ENCODE results near the gene HMOX1. TPM values are rescaled to one million over a fixed set of nuclear protein-coding genes. Genes with fewer than 3 reads are reported as not detected.
"Not testable (repeated sequence)": the region's sequence is repeated elsewhere in the genome, so short reads cannot be mapped to it uniquely, and the experiment has no call there.

HMOX1 gene
- total RNA-seq, 5 donors from 2014 or later (not counting 1 experiment from before 2014, with no cell fraction given) = 0.40 to 2.4 (median 1.0) TPM

GRCh38 chr22:35393116-35394010 is 12.5 kb downstream of the HMOX1 start:
- ATAC-seq (replicated peaks in 1 of 4) (no peak), DNase-seq (no peak)
- no peak overlapping the region for H3K27ac Mint-ChIP-seq
- H3K27me3 ChIP-seq (replicated peaks in 1 of 2; ENCODE audit: control insufficient read depth in 2 of 2, extremely low read depth in 1 of 2, insufficient read depth in 2 of 2, low read length in 1 of 2) = peaks cover 0 to 9% of the 10 kb centered on the region in 2 experiments
- no peaks in the 10 kb centered on the region for H3K4me1 ChIP-seq (ENCODE audit: control insufficient read depth in 1 of 2, extremely low read depth in 1 of 2, insufficient read depth in 2 of 2, low read length in 2 of 2)
- H3K4me1 Mint-ChIP-seq = peaks cover 0 to 3% (median 0%) of the 10 kb centered on the region in 3 donors
- H3K27ac ChIP-seq (ENCODE audit: low read length) = no peak overlapping the region
- H3K27me3 Mint-ChIP-seq = peaks cover 6 to 13% of the 10 kb centered on the region in 2 donors
- H3K36me3 Mint-ChIP-seq = no peaks in the 10 kb centered on the region
- H3K36me3 ChIP-seq (ENCODE audit: control insufficient read depth in 2 of 2, extremely low read depth in 1 of 2, insufficient read depth in 1 of 2, low read length in 1 of 2) = no peaks in the 10 kb centered on the region
- no peaks in the 10 kb centered on the region for H3K9me3 ChIP-seq
- no peaks in the 10 kb centered on the region for H3K9me3 Mint-ChIP-seq
- ChIA-PET POLR2A (no interaction called here), CTCF (no interaction called here)
- H3K4me3 Mint-ChIP-seq = no peak overlapping the region
- no peak overlapping the region for H3K4me3 ChIP-seq (ENCODE audit: control insufficient read depth in 1 of 2, extremely low read depth in 1 of 2, low read length in 1 of 2)
- WGBS (ENCODE audit: insufficient coverage) = 91% methylated on average over 12 of the region's 16 CpGs

DNA sequence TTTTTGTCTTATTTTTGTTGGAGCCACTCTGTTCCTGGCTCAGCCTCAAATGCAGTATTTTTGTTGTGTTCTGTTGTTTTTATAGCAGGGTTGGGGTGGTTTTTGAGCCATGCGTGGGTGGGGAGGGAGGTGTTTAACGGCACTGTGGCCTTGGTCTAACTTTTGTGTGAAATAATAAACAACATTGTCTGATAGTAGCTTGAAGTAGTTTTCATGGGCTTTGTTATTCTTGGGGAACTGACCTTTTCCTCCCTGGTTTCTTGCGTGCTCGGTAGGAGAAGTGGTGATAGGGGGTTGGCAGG is 13.1 kb downstream of the HMOX1 start:
- Mint-ChIP-seq H3K4me1 (peaks cover 0 to 5% (median 0%) of the 10 kb centered on the region in 3 donors), H3K27me3 (peaks cover 6 to 13% of the 10 kb centered on the region in 2 donors), H3K9me3 (no peaks in the 10 kb centered on the region), H3K4me3 (no peak overlapping the region), H3K27ac (no peak overlapping the region), H3K36me3 (no peaks in the 10 kb centered on the region)
- Histone ChIP-seq H3K27ac (ENCODE audit: low read length) (no peak overlapping the region), H3K4me1 (ENCODE audit: control insufficient read depth in 1 of 2, extremely low read depth in 1 of 2, insufficient read depth in 2 of 2, low read length in 2 of 2) (peaks cover 0 to 2% of the 10 kb centered on the region in 2 experiments), H3K9me3 (no peaks in the 10 kb centered on the region), H3K4me3 (ENCODE audit: control insufficient read depth in 1 of 2, extremely low read depth in 1 of 2, low read length in 1 of 2) (no peak overlapping the region), H3K27me3 (replicated peaks in 1 of 2; ENCODE audit: control insufficient read depth in 2 of 2, extremely low read depth in 1 of 2, insufficient read depth in 2 of 2, low read length in 1 of 2) (peaks cover 0 to 9% of the 10 kb centered on the region in 2 experiments), H3K36me3 (ENCODE audit: control insufficient read depth in 2 of 2, extremely low read depth in 1 of 2, insufficient read depth in 1 of 2, low read length in 1 of 2) (no peaks in the 10 kb centered on the region)
- CTCF ChIA-PET = no interaction called here
- 24% methylated on average over 2 of the region's 4 CpGs for WGBS (ENCODE audit: insufficient coverage)
- POLR2A ChIA-PET = no interaction called here
- ATAC-seq (replicated peaks in 1 of 4) (no peak), DNase-seq (no peak)

DNA sequence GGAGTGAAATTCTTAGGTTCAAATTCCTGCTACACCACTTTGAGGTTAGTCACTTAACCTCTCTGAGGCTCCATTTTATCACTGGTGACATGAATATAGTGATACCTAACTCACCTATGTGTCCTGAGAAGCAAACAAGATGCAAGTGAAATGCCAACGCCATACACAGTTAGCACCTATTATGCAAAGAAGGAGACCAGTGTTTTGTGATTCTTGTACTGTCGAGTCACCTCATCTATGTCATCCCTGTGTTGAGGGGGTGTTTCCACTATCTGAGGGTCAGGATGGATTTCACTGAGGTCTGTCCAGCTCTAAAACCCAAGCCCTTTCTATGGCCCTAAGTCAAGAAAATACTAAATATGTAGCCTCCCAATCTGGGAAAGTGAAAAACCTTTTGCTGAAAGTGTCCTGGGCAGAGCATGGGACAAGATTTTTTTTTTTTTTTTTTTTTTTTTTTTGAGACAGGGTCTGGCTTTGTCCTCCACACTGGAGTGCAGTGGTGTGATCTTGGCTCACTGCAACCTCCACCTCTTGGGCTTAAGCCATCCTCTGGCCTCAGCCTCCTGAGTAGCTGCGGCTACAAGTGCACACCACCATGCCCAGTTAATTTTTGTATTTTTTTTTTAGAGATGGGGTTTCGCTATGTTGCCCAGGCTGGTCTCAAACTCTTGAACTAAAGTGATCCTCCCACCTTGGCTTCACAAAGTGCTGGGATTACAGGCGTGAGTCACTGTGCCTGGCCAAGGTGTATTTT is 14.1 kb downstream of the HMOX1 start:
- Mint-ChIP-seq H3K4me3 (no peak overlapping the region), H3K27ac (no peak overlapping the region), H3K9me3 (no peaks in the 10 kb centered on the region), H3K36me3 (peaks cover 2% of the 10 kb centered on the region), H3K4me1 (peaks cover 5 to 12% (median 6%) of the 10 kb centered on the region in 3 donors), H3K27me3 (peaks cover 0 to 5% of the 10 kb centered on the region in 2 donors)
- CTCF ChIA-PET = interaction anchor here (0.6 to 0.7 kb wide), 2 partner anchors 360 to 785 kb away, joined by 3 read pairs; no protein-coding TSS in a partner anchor
- no peak overlapping the region for H3K4me3 ChIP-seq (ENCODE audit: control insufficient read depth in 1 of 2, extremely low read depth in 1 of 2, low read length in 1 of 2)
- no CpG with 5 or more reads among the region's 5 CpGs for WGBS (ENCODE audit: insufficient coverage)
- peaks cover 0 to 3% of the 10 kb centered on the region in 2 experiments for H3K27me3 ChIP-seq (replicated peaks in 1 of 2; ENCODE audit: control insufficient read depth in 2 of 2, extremely low read depth in 1 of 2, insufficient read depth in 2 of 2, low read length in 1 of 2)
- H3K36me3 ChIP-seq (ENCODE audit: control insufficient read depth in 2 of 2, extremely low read depth in 1 of 2, insufficient read depth in 1 of 2, low read length in 1 of 2) = no peaks in the 10 kb centered on the region
- DNase-seq (no peak), ATAC-seq (replicated peaks in 1 of 4) (no peak)
- peaks cover 0 to 9% of the 10 kb centered on the region in 2 experiments for H3K4me1 ChIP-seq (ENCODE audit: control insufficient read depth in 1 of 2, extremely low read depth in 1 of 2, insufficient read depth in 2 of 2, low read length in 2 of 2)
- no peaks in the 10 kb centered on the region for H3K9me3 ChIP-seq
- POLR2A ChIA-PET = no interaction called here
- no peak overlapping the region for H3K27ac ChIP-seq (ENCODE audit: low read length)

GRCh38 chr22:35396622-35397021 is 15.7 kb downstream of the HMOX1 start:
- WGBS (ENCODE audit: insufficient coverage) = 87% methylated on average over 5 of the region's 6 CpGs
- H3K4me1 Mint-ChIP-seq = peaks cover 16 to 23% (median 16%) of the 10 kb centered on the region in 3 donors
- not testable (repeated sequence) for H3K4me3 Mint-ChIP-seq; ATAC-seq (replicated peaks in 1 of 4); H3K9me3 Mint-ChIP-seq; H3K9me3 ChIP-seq; H3K36me3 ChIP-seq (ENCODE audit: control insufficient read depth in 2 of 2, extremely low read depth in 1 of 2, insufficient read depth in 1 of 2, low read length in 1 of 2); H3K27ac Mint-ChIP-seq; H3K27me3 Mint-ChIP-seq; H3K27me3 ChIP-seq (replicated peaks in 1 of 2; ENCODE audit: control insufficient read depth in 2 of 2, extremely low read depth in 1 of 2, insufficient read depth in 2 of 2, low read length in 1 of 2); DNase-seq; H3K4me3 ChIP-seq (ENCODE audit: control insufficient read depth in 1 of 2, extremely low read depth in 1 of 2, low read length in 1 of 2); H3K27ac ChIP-seq (ENCODE audit: low read length); H3K36me3 Mint-ChIP-seq
- POLR2A ChIA-PET = interaction anchor here (0.6 to 0.9 kb wide), 3 partner anchors 18 to 844 kb away, joined by 3 to 6 read pairs (median 3); no protein-coding TSS in a partner anchor
- peaks cover 0 to 23% of the 10 kb centered on the region in 2 experiments for H3K4me1 ChIP-seq (ENCODE audit: control insufficient read depth in 1 of 2, extremely low read depth in 1 of 2, insufficient read depth in 2 of 2, low read length in 2 of 2)
- CTCF ChIA-PET = interaction anchor here in 1 of 2 donors (1.0 kb wide), 1 partner anchor 27 kb away, joined by 4 read pairs; no protein-coding TSS in a partner anchor

DNA sequence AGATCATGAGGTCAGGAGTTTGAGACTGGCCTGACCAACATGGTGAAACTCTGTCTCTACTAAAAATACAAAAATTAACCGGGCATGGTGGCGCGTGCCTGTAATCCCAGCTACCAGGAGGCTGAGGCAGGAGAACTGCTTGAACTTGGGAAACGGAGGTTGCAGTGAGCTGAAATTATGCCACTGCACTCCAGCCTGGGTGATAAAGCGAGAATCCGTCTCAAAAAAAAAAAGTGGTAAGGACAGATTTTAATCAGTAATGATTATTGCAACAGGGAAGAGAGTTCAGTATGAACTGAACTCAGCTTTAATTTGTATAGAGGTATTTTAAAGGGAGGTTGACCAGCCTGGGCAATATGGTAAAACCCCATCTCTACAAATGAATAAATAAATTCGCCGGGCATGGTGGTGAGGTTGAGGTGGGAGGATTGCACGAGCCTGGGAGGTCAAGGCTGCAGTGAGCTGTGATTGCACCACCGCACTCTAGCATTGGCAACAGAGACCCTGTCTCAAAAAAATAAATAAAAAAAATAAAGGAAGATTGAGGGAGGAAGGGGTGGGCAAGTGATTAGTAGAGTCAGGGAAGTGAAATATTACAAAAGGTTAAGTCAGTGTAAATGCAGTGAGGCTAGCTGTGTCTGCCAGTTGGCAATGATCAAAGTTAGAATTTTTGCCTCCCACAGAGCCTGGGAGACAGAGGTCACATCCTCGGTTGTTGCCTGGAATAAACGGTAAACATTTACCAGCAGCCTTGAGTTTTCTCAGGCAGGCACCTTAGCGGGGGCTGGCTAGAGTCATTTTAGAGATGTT is 16.4 kb downstream of the HMOX1 start:
- Mint-ChIP-seq H3K9me3 (no peaks in the 10 kb centered on the region), H3K4me1 (peaks cover 17 to 28% (median 20%) of the 10 kb centered on the region in 3 donors), H3K27me3 (no peaks in the 10 kb centered on the region), H3K36me3 (peaks cover 9% of the 10 kb centered on the region), H3K4me3 (no peak overlapping the region), H3K27ac (no peak overlapping the region)
- ChIA-PET POLR2A (interaction anchor here (0.6 to 0.9 kb wide), 2 partner anchors 18 to 843 kb away, joined by 3 read pairs; no protein-coding TSS in a partner anchor), CTCF (interaction anchor here in 1 of 2 donors (0.7 to 1.0 kb wide), 2 partner anchors 28 to 46 kb away, joined by 4 to 5 read pairs; no protein-coding TSS in a partner anchor)
- no peaks in the 10 kb centered on the region for H3K36me3 ChIP-seq (ENCODE audit: control insufficient read depth in 2 of 2, extremely low read depth in 1 of 2, insufficient read depth in 1 of 2, low read length in 1 of 2)
- peaks cover 0 to 28% of the 10 kb centered on the region in 2 experiments for H3K4me1 ChIP-seq (ENCODE audit: control insufficient read depth in 1 of 2, extremely low read depth in 1 of 2, insufficient read depth in 2 of 2, low read length in 2 of 2)
- H3K27me3 ChIP-seq (replicated peaks in 1 of 2; ENCODE audit: control insufficient read depth in 2 of 2, extremely low read depth in 1 of 2, insufficient read depth in 2 of 2, low read length in 1 of 2) = no peaks in the 10 kb centered on the region
- DNase-seq (no peak), ATAC-seq (replicated peaks in 1 of 4) (no peak)
- H3K9me3 ChIP-seq = no peaks in the 10 kb centered on the region
- no peak overlapping the region for H3K4me3 ChIP-seq (ENCODE audit: control insufficient read depth in 1 of 2, extremely low read depth in 1 of 2, low read length in 1 of 2)
- H3K27ac ChIP-seq (ENCODE audit: low read length) = no peak overlapping the region
- WGBS (ENCODE audit: insufficient coverage) = 95% methylated on average over 4 of the region's 13 CpGs

GRCh38 chr22:35398591-35398973 is 17.7 kb downstream of the HMOX1 start:
- Mint-ChIP-seq H3K4me3 (peak overlapping the region; percentile 97 to 99 (median 98)), H3K36me3 (peaks cover 16% of the 10 kb centered on the region), H3K9me3 (no peaks in the 10 kb centered on the region), H3K27me3 (no peaks in the 10 kb centered on the region), H3K27ac (peak overlapping the region; percentile 39 to 96), H3K4me1 (peaks cover 24 to 32% (median 24%) of the 10 kb centered on the region in 3 donors)
- ATAC-seq (replicated peaks in 1 of 4) (no peak), DNase-seq (no peak)
- CTCF ChIA-PET = no interaction called here
- Histone ChIP-seq H3K4me3 (ENCODE audit: control insufficient read depth in 1 of 2, extremely low read depth in 1 of 2, low read length in 1 of 2) (no peak overlapping the region), H3K9me3 (no peaks in the 10 kb centered on the region), H3K27ac (ENCODE audit: low read length) (no peak overlapping the region), H3K4me1 (ENCODE audit: control insufficient read depth in 1 of 2, extremely low read depth in 1 of 2, insufficient read depth in 2 of 2, low read length in 2 of 2) (peaks cover 0 to 36% of the 10 kb centered on the region in 2 experiments), H3K36me3 (ENCODE audit: control insufficient read depth in 2 of 2, extremely low read depth in 1 of 2, insufficient read depth in 1 of 2, low read length in 1 of 2) (peaks cover 0 to 11% of the 10 kb centered on the region in 2 donors), H3K27me3 (replicated peaks in 1 of 2; ENCODE audit: control insufficient read depth in 2 of 2, extremely low read depth in 1 of 2, insufficient read depth in 2 of 2, low read length in 1 of 2) (no peaks in the 10 kb centered on the region)
- POLR2A ChIA-PET = no interaction called here
- 96% methylated on average over 2 of the region's 4 CpGs for WGBS (ENCODE audit: insufficient coverage)
